OCI-LY7 (cell line): Measurements from ENCODE around the gene SLC17A2.

ENCODE experiments used
- EZH2phosphoT487 ChIP-seq: fragments of 200-600 bp; sonication (generic); IDR thresholded peaks from 2 replicates; pipeline ENCODE4 v1.6.1; 2018; ENCODE audit warnings: low read depth, borderline replicate concordance, mild to moderate bottlenecking, mixed run types, antibody characterized with exemption, low read length, moderate library complexity, mixed read lengths
- TF ChIP-seq, protein P1 (sequence below): fragments of 200-600 bp; sonication (generic); conservative IDR thresholded peaks from 2 replicates; pipeline ENCODE4 v1.5.1; 2014; ENCODE audit warnings: mild to moderate bottlenecking, antibody characterized with exemption, low read length, moderate library complexity, mixed read lengths

DNA sequence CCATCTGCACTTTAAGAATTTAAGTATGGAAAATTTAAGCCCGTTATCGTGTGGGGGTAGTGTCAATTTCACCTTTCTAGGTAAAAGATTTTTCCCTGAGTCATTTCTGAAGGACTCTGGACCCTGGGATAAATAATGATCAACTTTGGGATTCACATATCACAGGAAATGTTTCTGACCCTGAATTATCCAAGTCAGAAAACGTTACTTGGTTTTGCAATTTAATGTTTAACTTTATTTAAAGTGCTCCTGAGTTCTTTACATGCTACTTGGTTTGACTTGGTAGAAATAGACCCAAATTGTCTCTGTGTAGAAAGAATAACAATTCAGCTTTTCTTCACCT, 55.0 kb downstream of the SLC17A2 start:
- TF ChIP-seq, protein P1, sequence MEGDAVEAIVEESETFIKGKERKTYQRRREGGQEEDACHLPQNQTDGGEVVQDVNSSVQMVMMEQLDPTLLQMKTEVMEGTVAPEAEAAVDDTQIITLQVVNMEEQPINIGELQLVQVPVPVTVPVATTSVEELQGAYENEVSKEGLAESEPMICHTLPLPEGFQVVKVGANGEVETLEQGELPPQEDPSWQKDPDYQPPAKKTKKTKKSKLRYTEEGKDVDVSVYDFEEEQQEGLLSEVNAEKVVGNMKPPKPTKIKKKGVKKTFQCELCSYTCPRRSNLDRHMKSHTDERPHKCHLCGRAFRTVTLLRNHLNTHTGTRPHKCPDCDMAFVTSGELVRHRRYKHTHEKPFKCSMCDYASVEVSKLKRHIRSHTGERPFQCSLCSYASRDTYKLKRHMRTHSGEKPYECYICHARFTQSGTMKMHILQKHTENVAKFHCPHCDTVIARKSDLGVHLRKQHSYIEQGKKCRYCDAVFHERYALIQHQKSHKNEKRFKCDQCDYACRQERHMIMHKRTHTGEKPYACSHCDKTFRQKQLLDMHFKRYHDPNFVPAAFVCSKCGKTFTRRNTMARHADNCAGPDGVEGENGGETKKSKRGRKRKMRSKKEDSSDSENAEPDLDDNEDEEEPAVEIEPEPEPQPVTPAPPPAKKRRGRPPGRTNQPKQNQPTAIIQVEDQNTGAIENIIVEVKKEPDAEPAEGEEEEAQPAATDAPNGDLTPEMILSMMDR = no peak
- no peak for TF ChIP-seq EZH2phosphoT487
